Right ventricle myocardium inferior (tissue), 1 donor: ENCODE measurements around the gene CAMTA1. TPM values are rescaled to one million over a fixed set of nuclear protein-coding genes. Genes with fewer than 3 reads are reported as not detected.

ENCODE experiments used
- ATAC-seq: fragments of 200-7000 bp; cut with Tn5 transposase; one replicate; pipeline ENCODE4 v1.9.1; 2020; ENCODE audit warnings: mild to moderate bottlenecking, moderate library complexity
- DNase-seq: peaks from one replicate; pipeline ENCODE4 v3.0.0; 2021; ENCODE audit errors: missing footprints
- intact Hi-C: fragments of 100-400 bp; cut with DNase I; formaldehyde crosslinking; loops from one replicate; pipeline ENCODE4 v1.11.0; 2022
- total RNA-seq: library from RNA; stranded (reverse); fragmentation: NEBNext Ultra II Directional; extraction: Animal tissue kit (Norgen Biotek cat#: 25700); gene quantifications from one replicate; pipeline ENCODE4 v1.2.1, GENCODE V29; 2021
- donor health status: DM: no; HTN: yes; CAD: no; lungs with severe emphysema.

CAMTA1 gene
- total RNA-seq, 1 donor from 2014 or later: 159 TPM

- intact Hi-C loops: no loop called here
- ATAC-seq: no peak
Observed at GRCh38 chr1:7002728-7003127, 217.5 kb downstream of the CAMTA1 start.

GRCh38 chr1:7003676-7004075 lies 218.4 kb downstream of the CAMTA1 start:
- intact Hi-C loops: no loop called here
- DNase-seq: no peak
- ATAC-seq: no peak

More at GRCh38 chr1:7002728-7003127, 217.5 kb downstream of the CAMTA1 start:
- DNase-seq: peak; percentile 20

DNA sequence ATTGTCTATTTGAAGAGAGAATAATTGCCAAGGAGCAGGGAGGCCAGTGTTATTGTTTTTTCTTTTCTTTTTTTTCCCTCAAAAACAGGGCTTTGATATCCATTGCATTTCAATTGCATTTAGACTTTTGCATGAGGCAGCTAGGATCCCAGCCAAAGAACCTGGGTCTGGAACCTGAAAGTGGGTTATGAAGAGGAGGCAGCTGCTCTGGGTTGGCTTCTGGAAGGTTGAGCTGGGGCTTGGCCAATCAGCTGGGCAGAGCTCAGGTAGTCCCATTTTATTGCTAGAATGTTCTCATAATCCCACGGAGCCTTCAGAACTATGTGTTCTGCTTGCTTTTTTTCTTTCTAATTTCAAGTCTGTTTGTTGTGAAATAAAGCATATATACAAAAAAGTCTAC lies 218.9 kb downstream of the CAMTA1 start:
- intact Hi-C loops: no loop called here
- DNase-seq (no peak), ATAC-seq (no peak)

- no peak for DNase-seq
- no peak for ATAC-seq
- intact Hi-C loops: no loop called here
Observed at GRCh38 chr1:7005762-7006161, 220.5 kb downstream of the CAMTA1 start.

DNA sequence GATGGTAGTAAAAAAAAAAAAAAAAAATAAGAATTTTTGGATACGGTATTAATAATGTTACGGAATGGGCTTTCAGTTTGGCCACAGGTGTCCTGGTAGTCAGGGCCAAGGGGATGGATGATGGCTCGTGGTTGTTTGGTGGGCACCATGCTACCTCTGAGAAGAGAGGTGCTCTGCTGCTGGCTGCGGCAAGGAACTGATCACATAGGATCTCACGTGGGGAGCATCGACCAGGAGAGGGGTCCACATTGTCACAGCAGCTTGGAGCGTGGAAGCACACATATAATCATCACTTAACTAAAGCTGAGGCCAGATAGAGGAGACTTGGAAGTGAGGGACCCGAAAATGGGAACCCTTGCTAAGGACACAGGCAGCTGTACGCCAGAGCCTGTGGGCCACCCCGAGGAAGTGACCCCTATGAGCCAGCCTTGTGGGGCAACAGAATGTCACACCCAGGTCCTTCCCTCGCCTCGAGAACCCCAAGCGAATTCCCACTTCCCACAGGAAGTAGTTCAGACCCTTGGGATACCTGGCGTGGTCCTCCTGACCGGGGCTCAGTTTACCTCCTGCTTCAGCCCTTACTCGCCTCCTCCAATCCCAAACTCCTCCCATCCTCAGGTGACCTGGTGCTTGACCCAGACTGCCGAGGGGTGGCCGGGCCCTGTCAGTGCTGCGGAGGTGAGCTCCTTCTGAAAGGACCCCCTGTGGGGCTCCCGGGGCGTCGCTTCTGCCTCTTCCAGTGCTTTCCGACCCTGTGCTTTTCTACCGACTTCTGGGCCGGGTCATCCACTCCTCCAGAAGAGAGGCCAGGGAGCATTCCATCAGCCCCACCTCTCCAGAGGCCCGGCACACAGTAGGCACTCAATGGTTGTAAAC lies 222.0 kb downstream of the CAMTA1 start:
- DNase-seq (no peak), ATAC-seq (no peak)
- intact Hi-C loops: no loop called here

GRCh38 chr1:7007902-7008301 lies 222.6 kb downstream of the CAMTA1 start:
- DNase-seq: no peak
- ATAC-seq: no peak
- intact Hi-C loops: no loop called here

DNA sequence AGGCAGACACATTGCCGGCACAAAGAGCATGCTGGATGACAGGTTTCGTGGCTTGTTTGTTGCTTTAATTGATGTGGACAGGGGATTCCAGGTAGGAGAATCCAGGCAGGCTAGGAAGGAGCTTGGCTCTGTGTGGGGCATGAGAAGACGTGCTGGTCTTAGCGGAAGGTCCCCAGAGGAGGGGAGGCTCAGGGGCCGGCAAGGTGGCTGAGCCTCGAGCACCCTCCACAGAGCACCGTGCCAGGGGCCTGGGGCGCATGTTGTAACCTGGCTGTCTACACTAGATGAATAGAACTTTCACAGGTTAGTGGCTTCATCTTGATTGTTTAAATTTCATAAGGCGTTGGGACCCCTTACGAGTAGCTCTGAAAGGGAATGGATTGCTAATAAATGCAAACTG lies 223.1 kb downstream of the CAMTA1 start:
- DNase-seq: no peak
- intact Hi-C loops: no loop called here

DNA sequence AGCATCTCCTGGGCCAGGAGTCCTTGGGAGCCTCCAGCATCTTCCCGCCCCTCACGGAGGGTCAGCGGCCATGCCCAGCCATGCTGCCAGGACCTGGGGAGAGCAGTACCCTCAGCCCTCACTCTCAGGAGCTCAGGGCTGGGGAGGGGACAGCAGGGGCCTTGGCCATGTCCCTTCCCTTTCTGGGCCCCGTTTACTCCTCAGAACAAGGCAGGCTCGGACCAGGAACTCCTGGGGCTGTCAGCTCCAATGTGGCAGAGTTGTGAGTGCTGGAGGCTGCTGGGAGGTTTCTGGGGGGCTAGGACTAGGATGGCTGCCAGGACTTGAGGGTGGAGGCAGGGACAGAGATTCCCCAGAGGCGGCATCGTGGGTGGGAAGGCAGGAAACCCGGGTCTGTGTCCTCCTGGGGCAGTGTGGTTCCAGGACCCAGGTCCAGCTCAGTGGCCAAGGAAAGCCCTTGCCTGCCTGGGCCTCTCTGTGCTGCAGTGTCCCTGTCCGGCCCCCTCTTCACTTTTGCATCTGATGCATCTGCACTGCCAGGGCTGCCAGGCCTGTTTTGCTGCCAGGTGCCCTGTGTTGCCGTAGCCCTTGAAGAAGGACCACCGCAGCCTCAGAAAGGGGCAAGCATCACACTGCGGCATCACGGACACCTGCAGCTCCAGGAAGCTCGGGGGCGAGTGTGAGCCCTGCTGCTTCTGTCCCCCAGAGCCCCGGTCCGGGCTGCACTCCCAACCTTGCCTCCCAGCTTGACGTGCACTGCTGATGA lies 223.9 kb downstream of the CAMTA1 start:
- DNase-seq (no peak), ATAC-seq (no peak)
- intact Hi-C loops: no loop called here

More for the DNA sequence above, 223.1 kb downstream of the CAMTA1 start:
- no peak for ATAC-seq

DNA sequence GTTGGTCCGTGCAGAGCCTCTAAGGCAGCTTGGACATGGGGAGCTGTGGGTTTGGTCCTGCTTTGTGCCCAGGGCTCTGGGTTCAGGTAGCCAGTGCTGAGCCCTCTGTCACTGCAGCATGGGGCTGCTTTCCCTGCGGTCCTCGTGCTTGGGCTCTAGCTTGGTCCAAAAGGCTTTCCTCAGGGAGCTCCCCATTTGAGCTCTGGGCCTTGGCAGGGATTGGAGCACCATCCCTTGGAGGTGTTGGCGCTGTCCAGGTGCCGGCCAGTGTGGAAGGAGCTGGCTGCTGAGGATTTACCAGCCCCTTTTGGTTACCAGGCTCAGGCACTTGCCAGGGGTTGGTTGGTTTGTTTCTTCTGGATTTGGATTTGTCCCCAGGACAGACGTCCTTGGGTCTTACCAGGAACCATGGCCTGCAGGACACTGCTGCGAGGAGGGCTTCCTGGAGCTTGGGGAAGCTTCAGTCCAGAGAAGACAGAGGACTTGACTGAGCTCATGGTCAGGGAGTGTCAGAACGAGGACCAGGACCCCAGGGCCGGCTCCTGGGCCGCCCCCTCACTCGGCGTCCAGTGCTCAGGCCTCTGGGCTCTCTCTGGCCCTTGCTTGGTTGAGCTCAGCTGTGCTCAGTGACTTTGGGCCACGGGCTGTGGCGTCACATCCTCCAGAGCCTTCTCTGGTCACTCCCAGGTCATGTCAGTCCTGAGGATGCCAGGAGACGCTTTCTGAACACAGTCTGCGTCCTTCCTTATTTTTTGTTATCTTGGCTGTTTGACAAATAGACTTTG lies 224.7 kb downstream of the CAMTA1 start:
- DNase-seq (no peak), ATAC-seq (no peak)
- intact Hi-C loops: no loop called here

- ATAC-seq (no peak), DNase-seq (no peak)
- intact Hi-C loops: no loop called here
Observed at GRCh38 chr1:7010534-7011200, 225.4 kb downstream of the CAMTA1 start.

GRCh38 chr1:7011826-7012225 lies 226.6 kb downstream of the CAMTA1 start:
- ATAC-seq (no peak), DNase-seq (no peak)
- intact Hi-C loops: no loop called here

GRCh38 chr1:7012461-7012924 lies 227.2 kb downstream of the CAMTA1 start:
- intact Hi-C loops: no loop called here
- DNase-seq (no peak), ATAC-seq (no peak)

DNA sequence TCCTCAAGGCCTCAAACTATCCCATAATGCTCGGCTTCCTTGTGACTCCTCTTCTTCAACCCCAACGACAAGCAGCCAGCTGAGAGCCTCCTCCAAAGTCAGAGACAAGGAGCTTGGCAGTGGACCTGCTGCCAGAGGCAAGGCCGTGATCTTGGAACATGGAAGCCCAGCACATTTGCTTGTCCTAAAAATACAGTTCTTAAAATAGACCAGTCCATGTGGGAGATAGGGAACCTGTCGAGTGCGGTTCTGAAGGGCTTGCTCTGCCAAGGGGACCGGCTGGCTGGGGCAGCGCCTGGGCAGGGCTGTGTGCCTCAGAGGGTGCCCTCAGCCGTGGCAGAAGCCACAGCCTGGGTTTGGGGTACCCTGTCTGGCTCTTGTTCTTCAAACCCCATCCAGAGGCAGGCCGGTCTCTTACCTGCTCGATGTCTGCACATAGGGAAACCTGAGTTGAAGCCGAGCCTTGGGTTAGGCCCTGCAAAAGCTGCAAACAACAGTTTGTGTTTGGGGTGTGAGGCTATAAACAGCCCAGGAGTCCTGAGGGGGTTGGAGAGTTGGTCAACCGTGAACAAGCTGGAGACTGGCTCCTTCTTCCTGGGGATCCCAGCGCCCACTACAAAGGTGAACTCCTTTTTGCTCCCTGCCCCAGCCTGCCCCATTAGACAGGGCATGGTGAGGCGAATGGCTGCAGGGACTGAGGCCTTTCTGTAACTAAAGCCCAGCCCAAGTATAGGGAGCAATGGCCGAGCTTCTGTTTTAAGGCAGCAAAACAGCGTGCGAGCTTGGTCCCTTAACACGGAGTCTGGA lies 228.8 kb downstream of the CAMTA1 start:
- intact Hi-C loops: no loop called here
- DNase-seq: no peak
- peak; percentile 90 for ATAC-seq

DNA sequence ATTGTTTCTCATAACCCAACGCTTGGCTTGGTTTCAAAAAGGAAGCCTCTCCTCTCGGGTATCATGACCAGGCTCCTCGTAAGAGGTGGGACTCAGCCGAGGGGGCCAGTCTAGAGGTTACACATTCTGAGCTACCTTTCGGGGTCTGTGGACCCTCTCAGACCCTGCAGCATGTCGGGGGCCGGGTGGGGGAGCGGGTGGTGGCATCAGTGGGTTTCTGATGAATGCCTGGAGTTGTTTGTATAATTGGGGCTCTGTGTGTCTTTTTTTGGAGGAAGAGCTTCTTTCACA lies 229.3 kb downstream of the CAMTA1 start:
- no peak for ATAC-seq
- intact Hi-C loops: no loop called here

DNA sequence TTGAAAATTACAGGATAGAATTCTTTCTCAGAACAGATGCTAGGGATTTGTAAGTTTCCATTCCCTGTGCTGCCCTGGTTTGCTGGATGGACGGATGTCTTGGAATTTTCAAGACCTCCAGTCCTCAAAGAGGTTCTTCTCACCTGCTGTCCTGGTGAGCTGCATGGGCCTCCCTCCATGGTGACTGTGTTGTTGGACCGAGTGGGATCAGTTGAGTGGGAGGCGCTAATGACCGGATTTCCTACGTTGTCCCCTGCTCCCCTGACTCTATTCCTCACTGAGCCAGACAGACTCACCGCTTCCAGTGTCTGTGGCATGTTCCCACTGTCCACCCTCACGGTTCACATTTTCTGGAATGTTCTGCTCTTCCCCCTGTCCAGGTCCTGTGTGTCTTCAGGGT lies 229.8 kb downstream of the CAMTA1 start:
- DNase-seq (no peak), ATAC-seq (no peak)
- intact Hi-C loops: no loop called here

More for the DNA sequence above, 229.3 kb downstream of the CAMTA1 start:
- DNase-seq: no peak

DNA sequence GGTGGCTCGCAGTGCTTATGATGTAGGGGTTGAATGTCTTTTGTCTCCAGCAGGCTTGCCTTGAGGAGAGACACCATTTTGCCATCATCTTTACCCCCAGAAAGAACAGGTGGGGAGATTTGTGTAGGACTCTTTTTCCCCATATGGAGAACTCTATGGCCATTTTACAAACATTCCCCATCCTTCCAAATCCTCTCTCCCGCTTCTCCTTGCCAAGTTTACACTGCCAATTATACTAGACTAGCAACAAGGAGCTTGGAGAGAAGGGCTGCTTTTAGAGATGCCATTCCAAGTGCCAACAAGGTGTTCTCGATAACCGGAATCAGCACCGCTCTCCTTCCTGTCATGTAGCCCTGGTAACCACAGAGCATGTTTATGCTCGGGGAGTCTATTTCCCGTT lies 233.1 kb downstream of the CAMTA1 start:
- no peak for ATAC-seq
- DNase-seq: no peak
- intact Hi-C loops: no loop called here

DNA sequence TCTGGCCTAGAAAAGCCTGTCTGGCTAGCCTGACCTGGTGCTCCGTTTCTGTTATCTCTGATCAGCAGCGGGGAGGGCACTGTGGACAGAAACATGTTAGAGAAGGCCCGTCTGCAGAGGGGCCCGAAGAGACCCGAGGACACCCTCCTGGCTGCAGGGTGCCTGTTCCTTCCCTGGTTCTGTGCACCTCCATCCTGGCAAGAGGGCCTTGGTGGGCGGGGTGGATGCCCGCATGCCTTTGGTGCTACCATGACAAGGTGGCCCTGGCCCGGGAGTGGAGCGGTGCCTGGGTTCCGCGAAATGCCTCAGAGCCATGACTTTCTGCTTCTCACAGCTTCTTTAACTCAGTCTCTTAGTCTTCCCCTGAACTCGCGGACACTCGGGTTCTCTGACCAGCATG lies 233.6 kb downstream of the CAMTA1 start:
- DNase-seq: no peak
- no peak for ATAC-seq
- intact Hi-C loops: no loop called here

DNA sequence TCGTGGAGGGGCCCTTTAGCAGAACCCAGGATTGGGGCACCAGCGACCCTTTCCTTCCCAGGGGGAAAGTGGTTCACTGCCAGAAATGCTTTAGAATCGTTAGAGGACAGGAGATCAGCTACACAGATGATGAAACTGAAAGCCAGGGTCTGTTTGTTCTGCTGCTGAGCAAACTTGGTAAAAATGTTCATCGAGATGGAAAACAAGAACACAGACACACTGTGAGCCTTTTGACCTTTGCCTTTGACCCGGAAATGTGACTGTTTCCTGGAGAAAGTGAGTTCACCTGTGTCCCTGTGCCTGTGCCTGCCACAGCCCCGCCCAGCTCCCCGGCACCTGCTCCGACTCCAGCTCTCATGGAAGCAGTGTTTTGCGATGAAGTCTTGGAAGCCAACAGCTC lies 234.3 kb downstream of the CAMTA1 start:
- intact Hi-C loops: no loop called here
- DNase-seq: no peak
- no peak for ATAC-seq
